ENCODE measurements around the gene CAD. TPM values are rescaled to one million over a fixed set of nuclear protein-coding genes. Genes with fewer than 3 reads are reported as not detected.
A peak's percentile ranks its signal among the peaks of the same experiment; 100 is the strongest.

CAD gene
- polyA plus RNA-seq, 1 donor from 2014 or later: 18.9 TPM

DNA sequence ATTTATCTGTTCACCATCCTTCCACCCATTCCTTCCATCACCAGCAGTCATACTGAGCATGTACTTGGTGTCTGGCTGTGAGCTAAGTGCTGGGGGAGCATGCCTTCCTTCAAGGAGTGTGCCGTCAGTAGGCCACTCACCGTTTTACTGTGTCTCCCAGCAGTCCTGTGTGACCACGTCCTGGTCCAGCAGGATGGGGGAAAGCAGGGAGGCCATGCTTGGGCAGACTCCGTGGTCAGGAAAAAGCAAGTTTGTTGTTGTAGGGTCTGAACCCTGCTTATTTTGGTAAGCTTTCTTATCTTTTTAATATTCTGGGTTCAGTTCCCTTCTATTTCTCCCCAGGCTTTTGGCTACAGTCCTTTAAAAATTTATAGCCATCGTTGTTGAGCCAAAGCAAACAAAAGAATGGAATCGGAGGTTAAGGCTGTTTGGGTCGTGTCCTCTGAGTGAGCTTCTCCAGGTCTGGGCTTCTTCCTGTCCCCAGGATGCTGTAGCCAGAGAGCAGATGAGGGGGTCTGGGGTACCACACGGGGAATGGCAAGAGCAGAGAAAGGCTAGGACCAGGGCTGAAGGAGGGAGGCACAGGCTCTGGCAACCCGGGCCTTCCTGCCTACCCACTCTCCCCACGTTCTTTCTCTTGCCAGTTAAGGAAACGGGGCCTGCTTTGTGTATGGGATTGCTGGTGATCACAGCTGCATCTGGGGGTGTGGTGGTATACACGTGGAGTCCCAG is 32.2 kb downstream of the CAD start:
- Mint-ChIP-seq H3K36me3 (no peaks in the 10 kb centered on the region), H3K27me3 (peaks cover 15% of the 10 kb centered on the region)

DNA sequence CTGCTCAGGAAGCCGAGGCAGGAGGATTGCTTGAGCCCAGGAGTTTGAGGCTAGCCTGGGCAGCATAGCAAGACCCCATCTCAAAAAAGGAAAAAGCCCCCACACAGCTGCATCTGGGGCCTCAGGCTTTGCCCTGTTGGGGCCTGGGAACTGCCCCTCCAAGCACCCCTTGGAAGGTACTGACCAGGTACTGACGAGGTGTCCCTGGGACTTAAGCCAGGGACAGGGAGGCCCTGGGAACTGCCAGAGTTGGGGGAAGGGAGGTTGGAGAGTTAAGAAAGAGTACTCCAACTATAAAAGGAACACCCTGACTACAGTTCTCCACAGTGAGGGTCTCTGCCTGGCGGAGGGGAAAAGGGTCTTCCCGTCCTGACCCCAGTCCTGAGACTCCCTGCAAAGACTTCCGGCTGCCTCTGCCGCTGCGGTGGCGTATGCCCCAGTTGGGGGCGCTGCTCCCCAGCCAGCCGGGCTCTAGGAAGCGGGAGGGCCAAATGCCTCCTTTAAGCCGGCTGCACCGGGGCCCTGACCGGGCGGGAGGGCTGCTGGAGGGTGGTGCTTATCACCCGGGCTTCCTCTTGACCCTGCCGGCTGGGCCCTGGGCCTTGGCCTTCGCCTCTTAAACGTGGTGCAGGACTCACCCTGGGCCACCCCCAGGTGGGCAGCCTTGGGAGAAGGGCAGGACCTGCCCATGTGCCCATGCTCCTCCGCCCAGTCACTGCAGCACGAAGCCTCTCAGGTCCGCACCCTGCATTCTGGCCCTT is 32.9 kb downstream of the CAD start:
- Mint-ChIP-seq H3K27ac (no peak overlapping the region), H3K4me3 (no peak overlapping the region), H3K27me3 (peaks cover 18% of the 10 kb centered on the region), H3K9me3 (no peaks in the 10 kb centered on the region), H3K4me1 (peaks cover 0 to 6% (median 0%) of the 10 kb centered on the region in 3 donors), H3K36me3 (no peaks in the 10 kb centered on the region)

More for the DNA sequence above, 32.2 kb downstream of the CAD start:
- Mint-ChIP-seq H3K4me1 (peaks cover 0 to 6% (median 0%) of the 10 kb centered on the region in 3 donors), H3K4me3 (no peak overlapping the region), H3K27ac (peak overlapping the region in 1 of 3 donors; percentile 23), H3K9me3 (no peaks in the 10 kb centered on the region)

DNA sequence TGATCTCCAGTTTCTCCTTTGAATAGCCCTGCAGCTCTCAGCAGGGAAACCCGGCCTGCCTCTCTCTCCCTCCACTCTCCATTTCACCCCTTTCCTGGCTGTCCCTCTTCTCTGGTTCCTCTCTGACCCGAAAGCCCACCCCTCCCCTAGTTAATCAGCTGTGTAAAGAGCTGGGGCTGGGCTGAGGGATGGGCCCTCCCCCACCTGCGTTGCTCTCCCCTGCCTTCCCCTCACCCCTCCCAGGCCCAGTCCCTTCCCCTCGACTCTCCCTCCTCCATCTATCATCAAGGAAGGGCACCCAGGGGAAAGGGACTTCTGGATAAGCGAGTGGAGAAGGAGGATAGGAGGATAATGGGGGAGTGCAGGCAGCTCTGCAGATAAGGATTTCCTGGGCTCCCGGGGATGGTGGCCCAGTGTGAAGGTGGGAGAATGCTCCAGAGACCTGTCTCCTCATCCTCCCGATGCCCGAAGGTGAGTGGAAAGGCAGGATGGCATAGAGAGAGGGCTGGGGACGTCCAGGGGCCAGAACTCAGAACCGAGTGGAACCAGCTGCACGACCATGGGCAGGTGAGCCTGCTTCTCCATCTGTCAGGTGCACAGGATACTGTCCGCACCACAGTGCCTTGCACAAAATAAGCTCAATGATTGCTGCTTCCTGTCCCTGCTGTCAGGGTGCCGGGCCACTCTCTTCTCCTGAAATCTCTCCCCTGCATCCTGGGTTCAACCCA is 33.6 kb downstream of the CAD start:
- H3K4me3 Mint-ChIP-seq: peak overlapping the region in 1 of 4 donors; percentile 10
- H3K36me3 Mint-ChIP-seq: no peaks in the 10 kb centered on the region
- H3K9me3 Mint-ChIP-seq: no peaks in the 10 kb centered on the region
- H3K27ac Mint-ChIP-seq: no peak overlapping the region
- H3K4me1 Mint-ChIP-seq: peaks cover 0 to 6% (median 0%) of the 10 kb centered on the region in 3 donors
- H3K27me3 Mint-ChIP-seq: peaks cover 22% of the 10 kb centered on the region

DNA sequence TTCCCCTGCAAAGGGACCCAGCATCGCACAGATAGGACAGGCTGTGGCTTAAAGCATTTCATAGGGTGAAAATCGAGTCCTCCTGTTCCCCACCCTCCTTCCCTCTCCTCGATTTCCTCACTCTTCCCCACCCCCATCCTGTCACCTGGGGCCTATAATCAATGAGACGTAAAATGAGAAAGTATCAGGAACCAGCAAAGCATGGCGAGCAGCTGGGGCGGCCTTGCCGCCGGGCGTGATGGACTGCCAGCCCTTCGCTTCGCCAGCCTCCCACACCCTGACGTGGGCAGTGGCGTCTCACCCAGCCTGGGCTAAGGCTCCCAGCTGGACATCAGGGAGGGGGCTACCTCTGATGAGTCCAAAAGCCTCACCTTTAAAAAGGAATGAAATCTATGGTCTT is 34.6 kb downstream of the CAD start:
- Mint-ChIP-seq H3K9me3 (no peaks in the 10 kb centered on the region), H3K27me3 (peaks cover 26% of the 10 kb centered on the region), H3K36me3 (no peaks in the 10 kb centered on the region), H3K4me3 (no peak overlapping the region), H3K4me1 (peaks cover 0 to 6% (median 0%) of the 10 kb centered on the region in 3 donors), H3K27ac (no peak overlapping the region)

DNA sequence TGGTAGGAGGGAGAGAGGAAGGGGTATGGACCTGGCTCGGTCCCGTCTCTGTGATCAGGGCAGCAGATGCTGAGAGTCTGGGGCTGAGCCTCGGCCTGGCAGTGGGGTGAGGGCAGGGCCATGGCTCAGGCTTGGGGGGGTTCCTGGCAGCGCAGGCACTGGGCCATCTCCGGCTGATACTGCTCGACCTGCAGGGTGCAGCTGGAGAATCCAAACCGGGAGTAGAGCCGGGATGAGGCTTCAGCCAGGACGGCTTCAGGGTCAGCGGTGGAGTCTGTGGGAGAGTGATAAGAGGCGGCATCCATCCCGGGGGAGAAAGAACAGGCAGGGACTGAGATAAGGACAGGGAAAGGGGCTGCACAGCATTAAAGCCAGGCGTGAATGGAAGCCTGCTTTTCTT is 38.0 kb downstream of the CAD start:
- Mint-ChIP-seq H3K9me3 (no peaks in the 10 kb centered on the region), H3K27me3 (peaks cover 42% of the 10 kb centered on the region), H3K36me3 (peaks cover 1% of the 10 kb centered on the region), H3K27ac (no peak overlapping the region), H3K4me1 (peaks cover 0 to 6% (median 0%) of the 10 kb centered on the region in 3 donors), H3K4me3 (no peak overlapping the region)

DNA sequence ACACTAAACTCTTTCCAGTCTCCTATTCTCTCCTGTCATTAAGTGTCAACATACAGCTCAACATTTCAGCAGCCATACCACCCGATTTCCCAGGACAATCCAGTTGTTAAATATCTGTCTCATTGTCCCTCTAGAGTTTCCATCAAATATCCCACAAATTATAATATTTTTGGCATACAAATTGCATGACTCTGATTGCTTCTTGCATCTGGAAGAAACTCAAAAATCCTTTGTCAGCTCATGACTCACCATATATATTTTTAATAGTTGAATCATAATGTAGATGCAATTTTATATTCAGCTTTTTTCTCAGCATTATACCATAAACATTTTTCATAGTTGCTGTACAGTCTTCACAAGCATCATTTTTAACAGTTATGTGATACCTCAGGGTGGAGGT is 38.5 kb downstream of the CAD start:
- Mint-ChIP-seq H3K4me1 (peaks cover 0 to 6% (median 0%) of the 10 kb centered on the region in 3 donors), H3K27ac (no peak overlapping the region), H3K36me3 (peaks cover 1% of the 10 kb centered on the region), H3K9me3 (no peaks in the 10 kb centered on the region), H3K27me3 (peaks cover 42% of the 10 kb centered on the region), H3K4me3 (no peak overlapping the region)

DNA sequence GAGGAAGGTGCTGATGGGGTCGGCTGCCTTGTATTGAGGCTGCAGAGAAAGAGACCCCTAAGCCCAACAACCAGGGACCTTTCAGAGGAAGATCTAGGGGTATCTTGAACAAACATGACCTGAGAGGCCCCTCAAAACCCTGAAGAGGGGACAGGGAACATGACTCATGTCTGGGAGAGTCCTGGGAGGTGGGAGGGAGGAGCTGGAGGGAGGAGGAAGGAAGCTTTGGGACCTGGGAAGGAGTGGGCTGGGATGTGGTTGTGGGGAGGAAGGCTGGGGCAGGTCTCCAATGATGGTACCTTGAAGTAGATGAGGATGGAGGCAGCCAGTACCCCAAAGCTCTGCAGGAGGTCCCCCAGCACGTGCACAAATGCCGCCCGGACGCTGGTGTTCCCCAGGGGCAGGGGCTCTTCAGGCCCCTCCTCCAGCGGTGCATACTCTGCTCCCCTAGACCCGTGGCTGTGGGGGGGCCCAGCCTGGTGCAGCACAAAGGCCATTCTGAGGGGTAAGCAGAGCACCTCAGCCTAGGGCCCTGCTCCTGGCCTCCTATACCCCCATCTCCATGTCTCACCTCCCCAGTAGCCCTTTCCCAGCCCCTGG is 39.8 kb downstream of the CAD start:
- H3K27me3 Mint-ChIP-seq: peaks cover 40% of the 10 kb centered on the region
- peaks cover 1% of the 10 kb centered on the region for H3K36me3 Mint-ChIP-seq
- H3K4me3 Mint-ChIP-seq: no peak overlapping the region
- no peak overlapping the region for H3K27ac Mint-ChIP-seq
- H3K9me3 Mint-ChIP-seq: peaks cover 0 to 2% (median 0%) of the 10 kb centered on the region in 3 donors
- H3K4me1 Mint-ChIP-seq: peaks cover 0 to 8% (median 3%) of the 10 kb centered on the region in 3 donors

DNA sequence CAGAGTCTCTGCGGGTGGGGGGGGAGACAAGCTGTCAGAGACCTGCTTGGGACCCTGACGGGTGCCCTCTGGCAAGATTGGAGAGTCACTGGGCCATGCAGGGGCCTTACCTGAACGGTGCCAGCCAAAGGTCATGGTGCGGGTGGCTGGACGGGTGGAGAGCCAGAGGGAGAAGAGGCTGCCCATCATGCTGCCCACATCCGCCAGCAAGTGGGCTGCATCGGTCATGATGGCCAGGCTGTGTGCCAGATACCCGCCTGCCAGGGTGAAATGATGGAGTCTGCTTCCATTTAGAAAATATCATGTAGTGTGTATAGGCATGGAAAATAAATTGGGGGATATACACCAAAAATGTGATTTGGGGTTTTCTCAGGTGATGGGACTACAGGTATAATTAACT is 40.9 kb downstream of the CAD start:
- Mint-ChIP-seq H3K27me3 (peaks cover 39% of the 10 kb centered on the region), H3K27ac (peak overlapping the region in 1 of 3 donors; percentile 14), H3K9me3 (peaks cover 0 to 2% (median 0%) of the 10 kb centered on the region in 3 donors), H3K36me3 (peaks cover 1% of the 10 kb centered on the region), H3K4me3 (no peak overlapping the region), H3K4me1 (peaks cover 0 to 7% (median 3%) of the 10 kb centered on the region in 3 donors)

DNA sequence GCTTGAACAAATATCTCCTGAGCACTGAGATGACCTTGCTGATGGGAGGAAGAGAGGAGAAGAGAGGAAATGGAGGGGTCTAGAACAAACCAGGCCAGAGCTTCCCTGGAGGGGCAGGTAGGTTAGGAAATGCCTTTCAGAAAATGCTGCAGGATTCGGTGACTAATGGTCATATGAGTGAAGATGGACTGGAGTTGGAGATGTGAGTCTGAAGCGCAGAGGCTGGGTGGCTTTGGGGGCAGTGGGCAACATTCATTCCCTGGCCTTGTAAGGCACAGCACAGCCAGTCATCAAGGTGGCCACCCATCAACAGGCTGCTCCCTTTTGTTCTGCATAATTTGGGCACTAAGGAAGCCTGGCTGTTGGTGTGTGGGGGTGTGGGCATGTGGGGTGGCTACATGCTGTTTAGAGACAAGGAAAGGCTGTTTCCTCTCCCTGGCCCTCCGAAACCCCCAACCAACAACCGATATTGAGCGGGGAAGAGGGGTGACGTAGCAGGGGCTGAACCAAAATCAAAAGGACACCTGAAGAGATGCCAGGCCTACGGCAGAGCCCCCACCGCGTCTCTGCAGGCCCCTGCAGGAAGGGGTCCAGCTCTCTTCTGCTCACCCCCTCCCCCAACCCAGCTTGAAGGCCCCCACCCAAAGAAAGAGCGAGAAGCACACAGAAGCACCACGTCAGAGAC is 44.2 kb downstream of the CAD start:
- peaks cover 47% of the 10 kb centered on the region for H3K27me3 Mint-ChIP-seq
- peak overlapping the region; percentile 49 to 71 (median 63) for H3K4me3 Mint-ChIP-seq
- peaks cover 8 to 23% (median 13%) of the 10 kb centered on the region in 3 donors for H3K4me1 Mint-ChIP-seq
- peaks cover 0 to 2% (median 0%) of the 10 kb centered on the region in 3 donors for H3K9me3 Mint-ChIP-seq
- H3K36me3 Mint-ChIP-seq: peaks cover 1% of the 10 kb centered on the region
- no peak overlapping the region for H3K27ac Mint-ChIP-seq

DNA sequence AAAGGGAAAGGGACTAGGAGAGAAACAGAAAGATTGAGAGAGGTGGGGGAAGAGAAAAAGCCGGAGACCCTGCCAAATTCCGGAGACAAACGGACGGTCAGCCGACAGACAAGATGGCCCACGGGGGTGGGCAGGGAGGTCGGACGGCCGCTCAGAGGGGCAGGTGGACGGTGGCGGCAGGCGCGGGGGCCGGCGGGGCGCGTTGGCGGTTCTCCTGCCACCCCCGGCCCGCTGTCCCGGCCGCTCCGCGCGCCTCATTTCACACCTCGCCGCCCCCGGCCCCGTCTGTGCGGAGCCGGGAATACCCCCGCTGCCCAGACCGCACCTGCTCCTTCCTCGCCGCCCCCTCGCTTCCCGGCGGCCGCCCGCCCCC is 44.7 kb downstream of the CAD start:
- Mint-ChIP-seq H3K4me1 (peaks cover 8 to 23% (median 13%) of the 10 kb centered on the region in 3 donors), H3K9me3 (peaks cover 0 to 2% (median 0%) of the 10 kb centered on the region in 3 donors), H3K4me3 (peak overlapping the region; percentile 49 to 71 (median 63)), H3K27ac (no peak overlapping the region), H3K27me3 (peaks cover 42% of the 10 kb centered on the region), H3K36me3 (peaks cover 1% of the 10 kb centered on the region)

DNA sequence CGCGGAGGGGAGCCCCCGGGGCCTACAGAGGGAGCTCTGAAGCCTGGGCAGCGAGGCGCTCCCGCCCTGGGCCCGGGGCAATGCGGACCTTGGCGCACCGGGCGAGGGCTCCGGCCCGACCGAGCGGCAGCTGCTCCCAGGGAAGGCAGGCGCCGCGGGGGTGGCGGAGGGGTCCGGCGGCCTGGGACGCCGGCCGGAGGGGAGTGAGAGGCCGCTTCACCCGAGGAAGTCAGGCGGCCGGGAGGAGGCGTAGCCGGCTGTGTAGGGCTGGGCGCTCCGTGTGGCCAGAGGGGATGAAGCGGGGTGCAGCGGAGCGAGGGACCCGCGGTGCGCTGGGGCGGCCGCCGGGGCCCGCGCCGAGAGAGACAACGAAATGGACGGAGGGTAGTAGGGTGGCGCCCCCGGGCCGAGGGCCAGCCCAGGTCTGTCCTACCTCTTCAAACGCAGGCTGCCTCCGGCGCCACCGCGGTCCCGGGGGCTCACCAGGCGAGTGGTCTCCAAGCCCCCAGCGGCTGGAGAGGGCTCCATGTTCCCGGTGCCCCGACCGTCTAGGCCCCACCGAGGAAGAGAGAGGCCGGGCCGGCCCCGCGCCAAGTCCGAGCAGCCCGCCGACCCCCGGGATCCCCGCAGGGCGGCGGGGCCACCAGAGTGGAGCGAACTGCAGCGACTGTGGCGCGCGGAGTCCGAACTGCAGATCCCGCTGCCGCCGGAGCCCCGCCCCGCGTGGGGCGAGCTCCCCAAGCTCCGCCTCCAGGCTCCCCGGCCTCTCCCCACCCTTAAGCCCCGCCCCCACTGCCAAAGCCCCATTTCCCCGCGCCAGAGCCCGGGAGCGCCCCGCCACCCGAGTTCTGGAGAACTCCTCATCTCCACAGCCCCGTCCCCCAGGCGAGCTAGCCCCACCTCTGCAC is 45.5 kb downstream of the CAD start, which contains the start of gene SLC30A3:
TSS of gene SLC30A3 (minus strand) at position 669 of the 908 bp plus-strand sequence. CDS start at position 528, 141 bp downstream.
- H3K36me3 Mint-ChIP-seq: peaks cover 1% of the 10 kb centered on the region

DNA sequence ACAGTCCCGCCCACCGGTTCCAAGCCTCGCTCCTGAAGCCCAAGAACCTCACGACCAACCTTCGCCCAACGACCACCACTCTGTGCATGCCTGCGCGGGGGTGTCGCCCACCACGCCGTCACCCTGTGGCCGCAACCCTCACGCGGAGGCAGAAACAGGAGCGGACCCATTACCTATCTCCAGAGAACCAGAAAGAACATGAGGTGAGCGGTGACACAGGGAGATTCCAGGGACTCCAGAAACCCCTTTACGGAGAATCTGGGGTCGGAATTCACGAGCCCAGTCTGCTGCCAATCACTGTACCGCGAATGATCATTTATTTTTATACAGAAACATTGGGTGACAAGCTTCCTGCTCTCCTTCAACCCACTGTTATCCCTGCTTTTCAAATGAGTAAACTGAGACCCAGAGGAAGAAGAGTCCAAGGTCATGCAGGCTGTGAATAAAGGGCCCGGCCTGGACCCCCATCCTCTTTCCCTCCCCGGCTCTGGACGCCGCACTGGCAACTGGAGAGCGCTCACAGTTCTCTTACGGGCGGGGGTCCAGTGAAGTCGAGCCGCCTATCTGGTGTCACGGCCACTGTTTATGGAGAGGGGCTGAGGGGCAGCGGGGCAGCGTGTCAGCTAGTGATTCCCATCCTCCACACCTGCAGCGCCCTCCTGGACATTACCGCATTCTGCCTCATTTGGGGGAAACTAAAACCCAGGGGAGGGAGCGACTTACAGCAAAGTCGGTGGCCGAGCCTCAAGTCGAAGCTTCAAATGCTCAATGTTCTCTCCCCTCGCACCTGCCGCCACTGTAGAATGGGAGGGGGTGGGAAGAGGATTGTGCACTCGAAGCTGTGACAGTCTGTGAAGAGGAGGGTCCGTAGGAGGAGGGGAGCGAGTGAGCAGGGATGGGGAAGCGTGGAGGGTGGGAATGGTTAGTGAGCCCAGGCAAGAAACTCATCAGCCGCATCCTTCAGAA is 46.4 kb downstream of the CAD start:
- peaks cover 8 to 23% (median 13%) of the 10 kb centered on the region in 3 donors for H3K4me1 Mint-ChIP-seq
- peak overlapping the region; percentile 64 to 96 (median 92) for H3K4me3 Mint-ChIP-seq
- peaks cover 35% of the 10 kb centered on the region for H3K27me3 Mint-ChIP-seq
- peaks cover 0 to 2% (median 0%) of the 10 kb centered on the region in 3 donors for H3K9me3 Mint-ChIP-seq
- H3K27ac Mint-ChIP-seq: peak overlapping the region; percentile 2 to 78 (median 68)
- peaks cover 1% of the 10 kb centered on the region for H3K36me3 Mint-ChIP-seq

More for the DNA sequence above, 45.5 kb downstream of the CAD start, which contains the start of gene SLC30A3:
- peaks cover 39% of the 10 kb centered on the region for H3K27me3 Mint-ChIP-seq
- H3K9me3 Mint-ChIP-seq: peaks cover 0 to 2% (median 0%) of the 10 kb centered on the region in 3 donors
- H3K4me1 Mint-ChIP-seq: peaks cover 8 to 23% (median 13%) of the 10 kb centered on the region in 3 donors
- peak within 1 kb of the TSS in 2 of 3 donors; percentile 2 to 78 for H3K27ac Mint-ChIP-seq
- peak within 1 kb of the TSS; percentile 64 to 96 (median 92) for H3K4me3 Mint-ChIP-seq
